Adrenal gland (tissue), 12 donors: ENCODE data around the gene GPC6. TPM values are rescaled to one million over a fixed set of nuclear protein-coding genes. Genes with fewer than 3 reads are reported as not detected.

Experiments used
- DNase-seq, 7 donors: peaks; one replicate each; pipeline ENCODE4 v3.0.0-alpha.2; 2019 to 2020
- H3K27ac ChIP-seq, 5 donors: fragments of 200-600 bp; sonication (generic) in 4 of 5; 1 replicate in 3 of 5; 2 replicates in 2 of 5; pipeline versions ENCODE4 v1.5.1 to v1.8.0; 2016 to 2020; ENCODE audit warnings: mild to moderate bottlenecking in 1 of 5
- H3K27me3 ChIP-seq: fragments of 200-600 bp; 2 replicates; pipeline ENCODE4 v1.8.0; 2021
- H3K36me3 ChIP-seq, 2 donors: fragments of 200-600 bp; replicated peaks in 1 of 2; 1 replicate in 1 of 2; 2 replicates in 1 of 2; pipeline versions ENCODE4 v1.5.1 to v1.8.0; 2018 to 2022
- H3K4me1 ChIP-seq, 2 donors: fragments of 200-600 bp; replicated peaks in 1 of 2; 1 replicate in 1 of 2; 2 replicates in 1 of 2; pipeline versions ENCODE4 v1.5.1 to v1.8.0; 2018 to 2021
- H3K4me3 ChIP-seq, 4 donors: fragments of 200-600 bp; sonication (generic) in 3 of 4; one replicate each; pipeline ENCODE4 v1.5.1; 2016 to 2018
- H3K9me3 ChIP-seq, 3 donors: fragments of 200-600 bp; sonication (generic) in 1 of 3; replicated peaks in 1 of 3; 1 replicate in 2 of 3; 2 replicates in 1 of 3; pipeline versions ENCODE4 v1.5.1 to v1.8.0; 2016 to 2021
- POLR2A ChIP-seq, 2 donors: fragments of 450-650 bp; IDR thresholded peaks; one replicate each; pipeline ENCODE4 v1.6.1; 2017; ENCODE audit warnings: antibody characterized with exemption in 2 of 2, mild to moderate bottlenecking in 2 of 2, moderate library complexity in 1 of 2
- WGBS, 4 donors: extraction: QIAGEN DNeasy Blood & Tissue Kit in 2 of 4; methylation state at CpG; one replicate each; pipeline versions ENCODE4 v1.1.5 to v1.1.7; 2013 to 2017; 5-methylcytosine and 5-hydroxymethylcytosine counted together
- intact Hi-C, 2 donors: fragments of 100-400 bp; cut with DNase I; formaldehyde crosslinking; loops; one replicate each; pipeline versions ENCODE4 v1.14.1 to v1.15.0; 2022 to 2023
- polyA plus RNA-seq, 3 donors: library from polyadenylated mRNA; stranded (reverse); fragments of 200-250 nt in 2 of 3; fragments of 350-450 nt in 1 of 3; fragmentation: Illumina TruSeq in 1 of 3; extraction: RNeasy Lipid Tissue Mini Kit (QIAGEN cat#74804) in 1 of 3; gene quantifications; one replicate each; pipeline ENCODE4 v1.2.3, GENCODE V29; 2013 to 2014
- total RNA-seq, 9 donors: library from RNA; depleted of rRNA in 4 of 9; stranded (reverse); fragments of >200 nt in 4 of 9; fragments of 120-200 nt in 1 of 9; fragmentation: NEBNext Ultra II Directional in 1 of 9; extraction: Animal tissue kit (Norgen Biotek cat#: 25700) in 1 of 9; gene quantifications; one replicate each; pipeline versions ENCODE4 v1.1.0 to v1.2.4, GENCODE V29; 2013 to 2023
- TF ChIP-seq, protein P1 (sequence below), 6 experiments: fragments of 450-650 bp in 4 of 6; fragments of 200-600 bp in 2 of 6; sonication (generic) in 1 of 6; IDR thresholded peaks; 1 replicate in 5 of 6; 2 replicates in 1 of 6; pipeline versions ENCODE4 v1.5.1 to v1.8.0; 2016 to 2021; ENCODE audit warnings: antibody characterized with exemption in 6 of 6, mild to moderate bottlenecking in 2 of 6, moderate library complexity in 1 of 6
- donor health status: healthy with polysubstance abuse.
- donor health status: Bipolar disorder and iron deficiency.
- donor health status: DM: yes; HTN: yes; CAD: no.
- donor health status: DM: no; HTN: no; CAD: no.
- donor health status: DM: no; HTN: no; CAD: no.
- donor health status: DM: yes; HTN: yes; CAD: no.

GPC6 gene
- total and polyA plus RNA-seq, 12 donors, result 0.37 to 62.3 (median 2.5) TPM

DNA sequence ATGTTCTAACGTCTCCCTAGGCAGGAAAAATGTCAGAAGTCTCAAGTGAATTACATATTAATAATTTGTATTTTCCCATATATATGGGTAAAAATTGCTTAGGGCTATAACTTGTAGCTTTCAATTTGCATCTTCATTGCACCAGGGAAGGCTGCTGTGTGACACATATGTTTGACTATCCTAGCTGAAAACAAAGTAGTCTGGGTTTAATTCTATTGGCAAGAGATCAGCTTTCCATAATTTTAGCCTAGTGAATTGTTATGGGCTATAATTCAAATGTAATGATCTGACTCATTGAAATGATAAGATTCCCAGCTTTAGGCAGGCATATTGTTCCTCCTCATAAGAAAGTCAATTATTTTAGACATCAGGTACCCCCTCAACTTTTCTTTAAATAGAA, 699.8 kb downstream of the GPC6 start:
- intact Hi-C loops, result no loop called here
- H3K9me3 ChIP-seq, result no peaks in the 10 kb centered on the region
- 53 to 79% (median 58%) methylated on average over 1 of the region's 1 CpG for WGBS, 4 donors
- H3K4me3 ChIP-seq, result no peak overlapping the region
- DNase-seq, result no peak
- no peaks in the 10 kb centered on the region for H3K36me3 ChIP-seq
- no peaks in the 10 kb centered on the region for H3K27me3 ChIP-seq
- TF ChIP-seq POLR2A (IDR thresholded peaks at IDR 0.05), result no peak
- TF ChIP-seq, protein P1, sequence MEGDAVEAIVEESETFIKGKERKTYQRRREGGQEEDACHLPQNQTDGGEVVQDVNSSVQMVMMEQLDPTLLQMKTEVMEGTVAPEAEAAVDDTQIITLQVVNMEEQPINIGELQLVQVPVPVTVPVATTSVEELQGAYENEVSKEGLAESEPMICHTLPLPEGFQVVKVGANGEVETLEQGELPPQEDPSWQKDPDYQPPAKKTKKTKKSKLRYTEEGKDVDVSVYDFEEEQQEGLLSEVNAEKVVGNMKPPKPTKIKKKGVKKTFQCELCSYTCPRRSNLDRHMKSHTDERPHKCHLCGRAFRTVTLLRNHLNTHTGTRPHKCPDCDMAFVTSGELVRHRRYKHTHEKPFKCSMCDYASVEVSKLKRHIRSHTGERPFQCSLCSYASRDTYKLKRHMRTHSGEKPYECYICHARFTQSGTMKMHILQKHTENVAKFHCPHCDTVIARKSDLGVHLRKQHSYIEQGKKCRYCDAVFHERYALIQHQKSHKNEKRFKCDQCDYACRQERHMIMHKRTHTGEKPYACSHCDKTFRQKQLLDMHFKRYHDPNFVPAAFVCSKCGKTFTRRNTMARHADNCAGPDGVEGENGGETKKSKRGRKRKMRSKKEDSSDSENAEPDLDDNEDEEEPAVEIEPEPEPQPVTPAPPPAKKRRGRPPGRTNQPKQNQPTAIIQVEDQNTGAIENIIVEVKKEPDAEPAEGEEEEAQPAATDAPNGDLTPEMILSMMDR (IDR thresholded peaks at IDR 0.05), result no peak
- no peak overlapping the region for H3K27ac ChIP-seq
- H3K4me1 ChIP-seq, result no peaks in the 10 kb centered on the region

DNA sequence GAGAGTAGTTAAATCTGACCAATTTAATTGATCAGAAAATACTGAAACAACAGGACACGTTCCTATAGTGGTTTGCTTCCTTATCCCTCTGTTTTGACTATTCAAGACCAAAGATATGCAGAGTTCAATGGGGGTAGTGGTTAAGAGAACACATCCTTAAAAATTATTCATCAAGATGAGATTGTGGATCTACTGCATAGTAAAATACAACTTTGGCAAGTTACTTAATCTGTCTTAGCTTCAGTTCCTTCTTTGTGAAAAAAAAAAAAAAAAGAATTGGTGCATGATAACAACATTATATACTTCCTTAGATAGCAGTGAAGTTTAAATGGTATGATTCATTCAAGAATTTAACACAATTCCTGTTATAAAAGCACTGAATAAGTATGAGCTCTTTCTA, 700.8 kb downstream of the GPC6 start:
- H3K4me3 ChIP-seq, result no peak overlapping the region
- H3K27ac ChIP-seq, result no peak overlapping the region
- TF ChIP-seq, protein P1 (IDR thresholded peaks at IDR 0.05), result no peak
- no peak for TF ChIP-seq POLR2A (IDR thresholded peaks at IDR 0.05)
- no peaks in the 10 kb centered on the region for H3K9me3 ChIP-seq
- H3K27me3 ChIP-seq, result no peaks in the 10 kb centered on the region
- H3K36me3 ChIP-seq, result no peaks in the 10 kb centered on the region
- 54 to 66% (median 56%) methylated on average over 1 of the region's 1 CpG for WGBS, 4 donors
- intact Hi-C loops, result no loop called here
- no peak for DNase-seq
- H3K4me1 ChIP-seq, result no peaks in the 10 kb centered on the region

- H3K36me3 ChIP-seq, result no peaks in the 10 kb centered on the region
- no peaks in the 10 kb centered on the region for H3K4me1 ChIP-seq
- intact Hi-C loops, result no loop called here
- H3K27ac ChIP-seq, result no peak overlapping the region
- 57 to 63% (median 59%) methylated on average over 3 of the region's 3 CpGs for WGBS, 4 donors
- no peak for DNase-seq
- no peak overlapping the region for H3K4me3 ChIP-seq
- H3K27me3 ChIP-seq, result no peaks in the 10 kb centered on the region
- no peaks in the 10 kb centered on the region for H3K9me3 ChIP-seq
- no peak for TF ChIP-seq POLR2A (IDR thresholded peaks at IDR 0.05)
- TF ChIP-seq, protein P1 (IDR thresholded peaks at IDR 0.05), result no peak
Measured at GRCh38 chr13:93932901-93933300, 706.3 kb downstream of the GPC6 start.

DNA sequence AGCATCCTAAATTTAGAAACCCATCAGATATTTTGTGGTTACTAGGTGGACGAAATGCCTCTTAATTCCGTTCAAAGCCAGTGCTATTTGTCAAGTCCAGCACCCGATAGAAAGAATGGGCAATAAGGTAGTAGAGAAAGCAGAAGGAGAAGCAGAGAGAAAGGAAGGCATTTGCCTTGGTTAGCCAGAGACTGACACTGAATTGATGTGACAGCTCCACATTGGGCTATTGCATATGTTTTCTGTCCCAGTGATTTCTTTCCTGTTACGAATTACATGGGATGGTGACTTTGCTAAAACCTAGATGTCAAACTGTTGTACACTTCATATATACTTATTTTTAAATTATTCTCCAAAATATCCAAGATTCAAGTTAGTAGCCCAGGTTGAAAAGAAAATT, 710.3 kb downstream of the GPC6 start:
- no peaks in the 10 kb centered on the region for H3K4me1 ChIP-seq
- H3K27me3 ChIP-seq, result no peaks in the 10 kb centered on the region
- H3K27ac ChIP-seq, result no peak overlapping the region
- WGBS, 4 donors, result 71 to 89% (median 82%) methylated on average over 4 of the region's 4 CpGs
- no peak overlapping the region for H3K4me3 ChIP-seq
- TF ChIP-seq, protein P1 (IDR thresholded peaks at IDR 0.05), result no peak
- no peak for TF ChIP-seq POLR2A (IDR thresholded peaks at IDR 0.05)
- intact Hi-C loops, result no loop called here
- no peaks in the 10 kb centered on the region for H3K9me3 ChIP-seq
- H3K36me3 ChIP-seq, result no peaks in the 10 kb centered on the region
- DNase-seq, result no peak
